GM10266 (cell line): ENCODE results near the gene MTAP.

ENCODE experiments used
- DNase-seq: peaks from one replicate; pipeline ENCODE4 v3.0.0; 2012; ENCODE audit errors: extremely low spot score
- CTCF ChIP-seq: IDR thresholded peaks from 2 replicates; pipeline ENCODE4 v1.5.1; 2012; ENCODE audit warnings: mild to moderate bottlenecking, low read depth; ENCODE audit not compliant: control insufficient read depth, insufficient read depth; ENCODE audit errors: missing control alignments

Gene MTAP

GRCh38 chr9:21830589-21830988, 28.2 kb downstream of the MTAP start:
- DNase-seq, result no peak
- TF ChIP-seq CTCF, result no peak

- TF ChIP-seq CTCF, result no peak
- DNase-seq, result peak; percentile 65
These were observed 29.5 kb downstream of the MTAP start for GRCh38 chr9:21831841-21832509.

- TF ChIP-seq CTCF, result no peak
These were observed 30.8 kb downstream of the MTAP start for GRCh38 chr9:21833090-21833801.

DNA sequence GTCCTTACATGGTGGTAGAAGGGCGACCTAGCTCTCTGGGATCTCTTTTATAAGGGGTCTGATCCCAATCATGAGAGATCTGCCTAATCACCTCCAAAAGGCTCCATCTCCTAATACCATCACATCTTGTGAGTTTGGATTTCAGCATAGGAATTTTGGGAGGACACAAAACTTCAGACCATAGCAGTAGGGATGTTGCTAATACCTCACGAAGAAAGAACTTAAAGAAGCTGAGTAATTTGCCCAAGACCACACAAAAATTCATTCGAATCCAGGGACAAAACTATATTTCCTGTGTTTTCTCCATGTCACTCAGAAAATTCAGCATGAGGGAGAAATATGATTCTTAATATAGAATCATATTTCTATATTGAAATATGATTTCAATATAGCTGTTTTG, 32.7 kb downstream of the MTAP start:
- TF ChIP-seq CTCF, result no peak
- no peak for DNase-seq

More at GRCh38 chr9:21833090-21833801, 30.8 kb downstream of the MTAP start:
- DNase-seq, result no peak

DNA sequence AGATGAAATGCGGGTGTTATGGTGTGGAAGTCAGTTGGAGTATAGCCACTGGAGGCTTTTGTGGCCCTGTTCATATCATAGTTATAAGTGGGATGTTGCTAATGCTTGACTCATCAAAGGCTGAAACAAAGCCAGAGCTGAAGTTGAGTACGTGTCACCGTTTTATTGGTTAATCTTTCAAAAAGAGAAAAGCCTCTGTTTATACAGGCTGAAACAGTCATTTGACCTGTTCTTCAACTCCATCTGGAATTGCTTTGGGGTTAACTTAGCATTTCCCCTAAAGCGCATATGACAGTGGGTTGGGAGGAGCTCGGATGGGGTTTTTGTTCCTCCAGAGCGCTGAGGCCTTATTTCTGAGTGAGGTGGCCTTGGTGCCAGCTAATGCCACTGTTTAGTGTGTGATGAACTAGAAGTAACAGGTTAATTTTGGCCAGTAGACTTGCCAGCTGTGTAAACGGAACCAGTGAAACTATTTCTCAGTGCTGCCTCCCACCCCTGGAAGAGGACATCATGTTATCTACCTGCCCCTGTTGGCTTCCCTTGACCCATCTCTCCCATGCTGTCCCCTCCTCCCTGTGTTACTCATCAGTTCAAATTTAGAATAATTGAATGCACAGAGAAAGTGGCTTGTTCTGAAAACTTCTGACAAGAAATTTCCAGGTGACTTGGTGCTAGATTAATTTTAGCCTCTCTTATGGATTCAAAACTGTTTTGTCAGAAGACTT, 34.2 kb downstream of the MTAP start:
- no peak for TF ChIP-seq CTCF
- no peak for DNase-seq

GRCh38 chr9:21837501-21837900, 35.1 kb downstream of the MTAP start:
- no peak for DNase-seq
- no peak for TF ChIP-seq CTCF
